GM19438 (cell line): ENCODE measurements around the gene SPC24.
"Not testable (repeated sequence)": the region's sequence is repeated elsewhere in the genome, so short reads cannot be mapped to it uniquely, and the experiment has no call there.

Experiments used
- ATAC-seq: cut with Tn5 transposase; IDR thresholded peaks from one replicate; pipeline ENCODE4 v1.9.1; 2021; ENCODE audit warnings: low read depth; ENCODE audit not compliant: unreplicated experiment

The SPC24 gene

GRCh38 chr19:11131471-11131870, 24.1 kb downstream of the SPC24 start:
- no peak for ATAC-seq

DNA sequence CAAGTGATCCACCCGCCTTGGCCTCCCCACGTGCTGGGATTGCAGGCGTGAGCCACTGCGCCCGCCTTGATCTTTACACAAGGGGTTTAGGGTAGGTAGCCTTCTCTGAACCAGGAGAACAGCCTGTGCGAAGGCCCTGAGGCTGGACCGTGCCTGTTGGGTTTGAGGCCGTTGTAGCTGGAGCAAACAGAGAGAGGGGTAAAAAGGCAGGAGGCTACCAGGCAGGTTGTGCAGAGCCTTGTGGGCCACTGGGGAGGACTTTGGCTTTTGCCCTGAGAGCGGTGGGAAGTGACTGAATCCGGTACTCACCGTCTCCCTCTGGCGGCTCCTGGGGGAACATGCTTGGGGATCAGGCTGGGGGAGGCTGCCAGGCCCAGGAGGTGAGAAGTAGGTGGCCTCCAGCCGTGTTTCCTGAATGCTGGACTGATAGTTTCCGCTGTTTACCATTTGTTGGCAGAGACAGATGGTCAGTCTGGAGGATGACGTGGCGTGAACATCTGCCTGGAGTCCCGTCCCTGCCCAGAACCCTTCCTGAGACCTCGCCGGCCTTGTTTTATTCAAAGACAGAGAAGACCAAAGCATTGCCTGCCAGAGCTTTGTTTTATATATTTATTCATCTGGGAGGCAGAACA, 24.6 kb downstream of the SPC24 start:
- no peak for ATAC-seq

DNA sequence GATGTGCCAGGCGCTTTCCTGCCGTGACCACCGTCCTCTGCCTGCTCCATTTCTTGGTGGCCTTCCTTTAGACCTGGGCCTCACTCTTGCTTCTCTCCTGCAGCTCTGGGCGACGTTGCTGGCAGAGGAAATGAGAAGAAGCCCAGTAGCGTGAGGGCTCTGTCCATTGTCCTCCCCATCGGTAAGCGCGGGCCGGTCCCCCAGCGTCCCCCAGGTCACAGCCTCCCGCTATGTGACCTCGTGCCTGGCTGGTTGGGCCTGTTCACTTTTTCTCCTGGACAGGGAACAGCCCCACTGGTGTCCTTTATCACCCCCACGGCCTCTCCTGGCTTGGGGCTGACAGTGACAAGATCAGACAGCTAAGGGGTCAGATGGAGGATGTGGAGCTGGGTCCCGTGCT, 27.7 kb downstream of the SPC24 start:
- no peak for ATAC-seq

- ATAC-seq: no peak
Measured at GRCh38 chr19:11125994-11126685, 29.4 kb downstream of the SPC24 start.

GRCh38 chr19:11124157-11124556, 31.4 kb downstream of the SPC24 start:
- ATAC-seq: not testable (repeated sequence)

DNA sequence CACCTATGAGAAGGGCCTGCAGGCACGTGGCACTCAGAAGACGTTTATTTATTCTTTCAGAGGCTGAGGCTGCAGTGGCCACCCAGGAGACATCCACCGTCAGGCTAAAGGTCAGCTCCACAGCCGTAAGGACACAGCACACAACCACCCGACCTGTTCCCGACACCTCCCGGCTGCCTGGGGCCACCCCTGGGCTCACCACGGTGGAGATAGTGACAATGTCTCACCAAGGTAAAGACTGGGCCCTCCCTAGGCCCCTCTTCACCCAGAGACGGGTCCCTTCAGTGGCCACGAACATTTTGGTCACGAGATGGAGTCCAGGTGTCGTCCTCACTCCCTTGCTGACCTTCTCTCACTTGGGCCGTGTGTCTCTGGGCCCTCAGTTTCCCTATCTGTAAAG, 32.5 kb downstream of the SPC24 start:
- no peak for ATAC-seq

- ATAC-seq: not testable (repeated sequence)
Measured at GRCh38 chr19:11121963-11122362, 33.6 kb downstream of the SPC24 start.

DNA sequence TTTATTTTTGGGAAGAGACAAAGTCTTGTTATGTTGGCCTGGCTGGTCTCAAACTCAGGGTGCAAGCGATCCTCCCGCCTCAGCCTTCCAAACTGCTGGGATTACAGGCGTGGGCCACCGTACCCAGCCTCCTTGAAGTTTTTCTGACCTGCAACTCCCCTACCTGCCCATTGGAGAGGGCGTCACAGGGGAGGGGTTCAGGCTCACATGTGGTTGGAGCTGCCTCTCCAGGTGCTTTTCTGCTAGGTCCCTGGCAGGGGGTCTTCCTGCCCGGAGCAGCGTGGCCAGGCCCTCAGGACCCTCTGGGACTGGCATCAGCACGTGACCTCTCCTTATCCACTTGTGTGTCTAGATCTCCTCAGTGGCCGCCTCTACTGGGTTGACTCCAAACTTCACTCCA, 39.1 kb downstream of the SPC24 start:
- no peak for ATAC-seq

DNA sequence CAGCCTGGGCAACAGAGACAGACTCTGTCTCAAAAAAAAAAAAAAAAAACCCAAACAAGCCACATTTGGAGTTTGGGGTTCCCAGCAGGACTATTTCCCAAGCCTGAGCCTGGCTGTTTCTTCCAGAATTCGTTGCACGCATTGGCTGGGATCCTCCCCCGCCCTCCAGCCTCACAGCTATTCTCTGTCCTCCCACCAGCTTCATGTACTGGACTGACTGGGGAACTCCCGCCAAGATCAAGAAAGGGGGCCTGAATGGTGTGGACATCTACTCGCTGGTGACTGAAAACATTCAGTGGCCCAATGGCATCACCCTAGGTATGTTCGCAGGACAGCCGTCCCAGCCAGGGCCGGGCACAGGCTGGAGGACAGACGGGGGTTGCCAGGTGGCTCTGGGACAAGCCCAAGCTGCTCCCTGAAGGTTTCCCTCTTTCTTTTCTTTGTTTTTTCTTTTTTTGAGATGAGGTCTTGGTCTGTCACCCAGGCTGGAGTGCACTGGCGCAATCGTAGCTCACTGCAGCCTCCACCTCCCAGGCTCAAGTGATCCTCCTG, 39.6 kb downstream of the SPC24 start:
- ATAC-seq: no peak

DNA sequence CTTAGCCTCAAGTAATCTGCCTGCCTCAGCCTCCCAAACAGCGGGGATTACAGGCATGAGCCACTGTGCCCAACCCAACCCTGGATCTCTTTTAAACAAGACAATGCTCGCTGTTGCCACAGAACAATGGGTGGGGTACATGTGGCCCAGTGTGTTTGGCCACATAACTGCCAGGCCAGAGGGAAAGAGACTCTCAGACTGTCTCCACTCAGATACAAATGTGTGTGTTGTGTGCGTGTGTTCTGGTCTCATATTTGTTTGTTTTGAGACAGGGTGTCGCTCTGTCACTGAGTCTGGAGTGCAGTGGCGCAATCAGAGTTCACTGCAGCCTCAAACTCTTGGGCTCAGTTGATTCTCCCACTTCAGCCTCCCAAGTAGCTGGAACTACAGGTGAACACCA, 40.5 kb downstream of the SPC24 start:
- no peak for ATAC-seq

- no peak for ATAC-seq
Measured at GRCh38 chr19:11113140-11113708, 42.4 kb downstream of the SPC24 start.

- ATAC-seq: no peak
Measured at GRCh38 chr19:11111771-11112144, 43.8 kb downstream of the SPC24 start.

DNA sequence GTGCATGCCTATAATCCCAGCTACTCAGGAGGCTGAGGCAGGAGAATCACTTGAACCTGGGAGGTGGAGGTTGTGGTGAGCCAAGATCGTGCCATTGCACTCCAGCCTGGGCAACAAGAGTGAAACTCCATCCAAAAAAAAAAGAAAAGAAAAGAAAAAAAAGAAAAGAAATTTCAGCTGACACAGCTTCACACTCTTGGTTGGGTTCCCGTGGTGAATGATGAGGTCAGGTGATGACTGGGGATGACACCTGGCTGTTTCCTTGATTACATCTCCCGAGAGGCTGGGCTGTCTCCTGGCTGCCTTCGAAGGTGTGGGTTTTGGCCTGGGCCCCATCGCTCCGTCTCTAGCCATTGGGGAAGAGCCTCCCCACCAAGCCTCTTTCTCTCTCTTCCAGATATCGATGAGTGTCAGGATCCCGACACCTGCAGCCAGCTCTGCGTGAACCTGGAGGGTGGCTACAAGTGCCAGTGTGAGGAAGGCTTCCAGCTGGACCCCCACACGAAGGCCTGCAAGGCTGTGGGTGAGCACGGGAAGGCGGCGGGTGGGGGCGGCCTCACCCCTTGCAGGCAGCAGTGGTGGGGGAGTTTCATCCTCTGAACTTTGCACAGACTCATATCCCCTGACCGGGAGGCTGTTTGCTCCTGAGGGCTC, 44.3 kb downstream of the SPC24 start:
- ATAC-seq: no peak

DNA sequence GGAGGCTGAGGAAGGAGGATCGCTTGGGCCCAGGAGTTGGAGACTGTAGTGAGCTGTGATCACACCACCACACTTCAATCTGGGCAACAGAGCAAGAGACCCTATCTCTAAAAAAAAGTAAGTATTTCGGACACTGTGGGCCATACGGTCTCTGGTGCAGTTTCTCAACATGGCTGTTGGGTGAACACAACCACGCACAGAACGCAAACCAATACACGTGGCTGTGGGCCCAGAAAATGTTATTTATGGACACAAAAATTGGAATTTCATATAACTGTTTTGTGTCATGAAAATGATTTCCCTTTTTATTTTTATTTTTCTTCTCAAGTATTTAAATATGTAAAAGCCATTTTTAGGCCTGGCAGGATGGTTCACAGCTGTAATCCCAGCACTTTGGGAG, 46.8 kb downstream of the SPC24 start:
- no peak for ATAC-seq

GRCh38 chr19:11106477-11106876, 49.1 kb downstream of the SPC24 start:
- ATAC-seq: no peak

GRCh38 chr19:11105014-11105636, 50.5 kb downstream of the SPC24 start:
- no peak for ATAC-seq

- not testable (repeated sequence) for ATAC-seq
Measured at GRCh38 chr19:11103667-11104066, 51.9 kb downstream of the SPC24 start.

- ATAC-seq: no peak
Measured at GRCh38 chr19:11102944-11103343, 52.6 kb downstream of the SPC24 start.

DNA sequence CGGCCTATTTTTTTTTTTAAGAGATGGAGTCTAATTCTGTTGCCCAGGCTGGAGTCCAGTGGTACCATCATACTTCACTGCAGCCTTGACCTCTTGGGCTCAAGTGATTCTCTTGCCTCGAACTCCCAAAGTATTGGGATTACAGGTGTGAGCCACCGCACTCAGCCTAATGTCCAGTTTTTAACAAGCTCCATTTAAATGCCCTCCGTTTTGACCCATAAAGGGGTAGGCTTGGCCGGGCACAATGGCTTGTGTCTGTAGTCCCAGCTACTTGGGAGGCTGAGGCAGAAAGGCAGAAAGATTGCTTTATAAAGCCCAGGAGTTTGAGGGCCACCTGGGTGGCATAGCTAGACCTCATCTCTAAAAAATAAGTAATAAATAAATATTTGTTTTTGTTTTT, 54.5 kb downstream of the SPC24 start:
- no peak for ATAC-seq

GRCh38 chr19:11100049-11100448, 55.5 kb downstream of the SPC24 start:
- ATAC-seq: no peak

- ATAC-seq: no peak
Measured at GRCh38 chr19:11098861-11099260, 56.7 kb downstream of the SPC24 start.
